GM12878 (cell line): ENCODE measurements around the gene MRPS25. TPM values are rescaled to one million over a fixed set of nuclear protein-coding genes. Genes with fewer than 3 reads are reported as not detected.

Experiments used
- ASH2L ChIP-seq: fragments of 300-600, 200-600 bp; sonication (generic); IDR thresholded peaks from 2 replicates; pipeline ENCODE4 v1.6.1; 2017; ENCODE audit warnings: low read depth, mild to moderate bottlenecking, borderline replicate concordance
- ATF7 ChIP-seq: fragments of 450-650 bp; IDR thresholded peaks from 2 replicates; pipeline ENCODE4 v1.6.1; 2016; ENCODE audit warnings: low read depth, mild to moderate bottlenecking
- BCLAF1 ChIP-seq: fragments of 450-650 bp; IDR thresholded peaks from 2 replicates; pipeline ENCODE4 v1.6.1; 2017; ENCODE audit warnings: antibody characterized with exemption, mild to moderate bottlenecking, moderate library complexity
- BHLHE40 ChIP-seq, 2 experiments: fragments of 450-650 bp in 1 of 2; IDR thresholded peaks; 2 replicates each; pipeline ENCODE4 v1.6.1; 2011 to 2017; ENCODE audit warnings: low read depth in 2 of 2, borderline replicate concordance in 1 of 2, improper control_type of control experiment in 1 of 2, low read length in 1 of 2, mild to moderate bottlenecking in 1 of 2
- BRCA1 ChIP-seq: IDR thresholded peaks from 2 replicates; pipeline ENCODE4 v1.6.1; 2011; ENCODE audit warnings: low read depth, low read length, improper control_type of control experiment
- CREB1 ChIP-seq: IDR thresholded peaks from 2 replicates; pipeline ENCODE4 v1.6.1; 2012; ENCODE audit warnings: low read depth, mild to moderate bottlenecking, inconsistent platforms
- FOXM1 ChIP-seq: IDR thresholded peaks from 2 replicates; pipeline ENCODE4 v1.6.1; 2012; ENCODE audit warnings: low read depth, mild to moderate bottlenecking, inconsistent platforms, low read length, moderate library complexity
- HSF1 ChIP-seq: fragments of 150-350 bp; IDR thresholded peaks from 2 replicates; pipeline ENCODE4 v1.6.1; 2014; ENCODE audit warnings: mild to moderate bottlenecking, low read depth, low read length
- KDM1A ChIP-seq: fragments of 200-600 bp; sonication (generic); IDR thresholded peaks from 2 replicates; pipeline ENCODE4 v1.6.1; 2016; ENCODE audit warnings: borderline replicate concordance
- MLLT1 ChIP-seq: fragments of 450-650 bp; IDR thresholded peaks from 2 replicates; pipeline ENCODE4 v1.6.1; 2016; ENCODE audit warnings: mild to moderate bottlenecking
- NFIC ChIP-seq: IDR thresholded peaks from 2 replicates; pipeline ENCODE4 v1.6.1; 2012; ENCODE audit warnings: low read depth, mild to moderate bottlenecking, inconsistent platforms, low read length, moderate library complexity
- NFYA ChIP-seq: IDR thresholded peaks from 2 replicates; pipeline ENCODE4 v1.6.1; 2011; ENCODE audit warnings: low read depth, mild to moderate bottlenecking, low read length, improper control_type of control experiment, borderline replicate concordance
- NR2C1 ChIP-seq: fragments of 450-650 bp; IDR thresholded peaks from 2 replicates; pipeline ENCODE4 v1.6.1; 2017; ENCODE audit warnings: antibody characterized with exemption, mild to moderate bottlenecking, moderate library complexity
- NR2F1 ChIP-seq: fragments of 450-650 bp; conservative IDR thresholded peaks from 2 replicates; pipeline ENCODE4 v1.6.1; 2017; ENCODE audit warnings: mild to moderate bottlenecking
- SP1 ChIP-seq: IDR thresholded peaks from one replicate; pipeline ENCODE4 v1.6.1; 2011; ENCODE audit warnings: low read depth, low read length
- TBL1XR1 ChIP-seq: IDR thresholded peaks from 2 replicates; pipeline ENCODE4 v1.6.1; 2012; ENCODE audit warnings: low read depth, low read length, improper control_type of control experiment
- TCF12 ChIP-seq: IDR thresholded peaks from 2 replicates; pipeline ENCODE4 v1.6.1; 2011; ENCODE audit warnings: low read depth, mild to moderate bottlenecking, low read length
- WRNIP1 ChIP-seq: IDR thresholded peaks from 2 replicates; pipeline ENCODE4 v1.6.1; 2011; ENCODE audit warnings: low read depth, low read length, improper control_type of control experiment, borderline replicate concordance
- ZNF592 ChIP-seq: fragments of 450-650 bp; IDR thresholded peaks from 2 replicates; pipeline ENCODE4 v1.6.1; 2017; ENCODE audit warnings: mild to moderate bottlenecking, moderate library complexity
- ZZZ3 ChIP-seq: IDR thresholded peaks from 2 replicates; pipeline ENCODE4 v1.6.1; 2011; ENCODE audit warnings: low read depth; ENCODE audit not compliant: control insufficient read depth, insufficient read length
- polyA plus RNA-seq, 11 experiments: library from polyadenylated mRNA; depleted of rRNA in 4 of 11; unstranded in 6 of 11; stranded (reverse) in 5 of 11; fragments of >200 nt; fragmentation: Nextera tagmentation in 4 of 11; fragmentation: Illumina TruSeq in 1 of 11; extraction: Ambion mirVana in 4 of 11; extraction: Trizol in 1 of 11; gene quantifications; 1 replicate in 1 of 11; 2 replicates in 10 of 11; pipeline versions ENCODE4 v1.2.1 to v1.2.3, GENCODE V29; 2011 to 2016; ENCODE audit warnings: inconsistent platforms in 2 of 11, missing spikeins in 2 of 11, low read depth in 1 of 11
- total RNA-seq, 4 experiments: library from RNA; depleted of rRNA in 3 of 4; stranded (reverse); fragments of >200 nt in 3 of 4; fragmentation: Illumina TruSeq in 1 of 4; extraction: Trizol in 1 of 4; gene quantifications; 2 replicates each; pipeline versions ENCODE4 v1.2.1 to v1.2.3, GENCODE V29; 2013 to 2021

The MRPS25 gene
- total and polyA plus RNA-seq, 10 of the 15 experiments (the other 5 are each of a cell fraction or from before 2014, with no cell fraction given) = 17.0 to 114 (median 62.2) TPM

- TF ChIP-seq HSF1 = no peak
- no peak for TF ChIP-seq NR2C1
- TF ChIP-seq ATF7 = peak; percentile 79
- TF ChIP-seq ASH2L = no peak
- TF ChIP-seq MLLT1 = peak; percentile 84
- TF ChIP-seq NR2F1 = peak; percentile 98
- TF ChIP-seq ZZZ3 = no peak
- no peak for TF ChIP-seq BRCA1
- TF ChIP-seq CREB1 = 0 out of 2 replicates have a peak, but pooled peaks have one; percentile 16
- TF ChIP-seq BHLHE40 (IDR thresholded peaks at IDR 0.05; ENCODE audit: borderline replicate concordance in 1 of 2, low read depth in 2 of 2, low read length in 1 of 2) = no peak
- no peak for TF ChIP-seq KDM1A
- TF ChIP-seq NFYA = no peak
- peak; percentile 89 for TF ChIP-seq TCF12
- no peak for TF ChIP-seq BCLAF1
- peak; percentile 46 for TF ChIP-seq NFIC
- 0 out of 2 replicates have a peak, but pooled peaks have one; percentile 38 for TF ChIP-seq FOXM1
- no peak for TF ChIP-seq WRNIP1
- TF ChIP-seq TBL1XR1 = no peak
- no peak for TF ChIP-seq ZNF592
- peak; percentile 11 for TF ChIP-seq SP1
Measured at GRCh38 chr3:15050405-15051092, 14.6 kb downstream of the MRPS25 start (continued).
